HUDEP-2 (cell line): ENCODE data around the gene SHISA9.

Experiments
- DNase-seq, 76 experiments: peaks; one replicate each; lab custom pipeline; 2025; ENCODE audit not compliant: unreplicated experiment in 76 of 76; lab: John Stamatoyannopoulos, UW

Gene SHISA9

GRCh38 chr16:13238182-13238581, 336.8 kb downstream of the SHISA9 start:
- no peak for DNase-seq

- no peak for DNase-seq
Observed at GRCh38 chr16:13242201-13242600, 340.8 kb downstream of the SHISA9 start.

- no peak for DNase-seq
Observed at GRCh38 chr16:13244770-13245169, 343.4 kb downstream of the SHISA9 start.

GRCh38 chr16:13245713-13246377, 344.4 kb downstream of the SHISA9 start:
- DNase-seq: no peak

GRCh38 chr16:13254998-13255614, 353.7 kb downstream of the SHISA9 start:
- no peak for DNase-seq

- DNase-seq: no peak
Observed at GRCh38 chr16:13262270-13263090, 361.1 kb downstream of the SHISA9 start.

GRCh38 chr16:13264749-13265552, 363.6 kb downstream of the SHISA9 start:
- no peak for DNase-seq

- no peak for DNase-seq
Observed at GRCh38 chr16:13269359-13269758, 368.0 kb downstream of the SHISA9 start.

- DNase-seq: no peak
Observed at GRCh38 chr16:13269905-13270528, 368.6 kb downstream of the SHISA9 start.

GRCh38 chr16:13270602-13271001, 369.2 kb downstream of the SHISA9 start:
- DNase-seq: no peak

- DNase-seq: no peak
Observed at GRCh38 chr16:13289515-13289914, 388.1 kb downstream of the SHISA9 start.
